Measurements from ENCODE around the gene NEFH.

- TF ChIP-seq, protein P1, sequence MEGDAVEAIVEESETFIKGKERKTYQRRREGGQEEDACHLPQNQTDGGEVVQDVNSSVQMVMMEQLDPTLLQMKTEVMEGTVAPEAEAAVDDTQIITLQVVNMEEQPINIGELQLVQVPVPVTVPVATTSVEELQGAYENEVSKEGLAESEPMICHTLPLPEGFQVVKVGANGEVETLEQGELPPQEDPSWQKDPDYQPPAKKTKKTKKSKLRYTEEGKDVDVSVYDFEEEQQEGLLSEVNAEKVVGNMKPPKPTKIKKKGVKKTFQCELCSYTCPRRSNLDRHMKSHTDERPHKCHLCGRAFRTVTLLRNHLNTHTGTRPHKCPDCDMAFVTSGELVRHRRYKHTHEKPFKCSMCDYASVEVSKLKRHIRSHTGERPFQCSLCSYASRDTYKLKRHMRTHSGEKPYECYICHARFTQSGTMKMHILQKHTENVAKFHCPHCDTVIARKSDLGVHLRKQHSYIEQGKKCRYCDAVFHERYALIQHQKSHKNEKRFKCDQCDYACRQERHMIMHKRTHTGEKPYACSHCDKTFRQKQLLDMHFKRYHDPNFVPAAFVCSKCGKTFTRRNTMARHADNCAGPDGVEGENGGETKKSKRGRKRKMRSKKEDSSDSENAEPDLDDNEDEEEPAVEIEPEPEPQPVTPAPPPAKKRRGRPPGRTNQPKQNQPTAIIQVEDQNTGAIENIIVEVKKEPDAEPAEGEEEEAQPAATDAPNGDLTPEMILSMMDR (conservative IDR thresholded peaks at IDR 0.05; ENCODE audit: low read depth, low read length) = no peak
- no peak for TF ChIP-seq EZH2 (IDR thresholded peaks at IDR 0.05; ENCODE audit: borderline replicate concordance, low read depth, low read length, poor library complexity, severe bottlenecking)
These were observed 50.7 kb downstream of the NEFH start for GRCh38 chr22:29530716-29531115.

All from A673 (cell line).